HAP-1 (cell line): Measurements from ENCODE around the gene CYP11A1.

Experiments used
- DNase-seq, 2 experiments: peaks; one replicate each; pipeline ENCODE4 v3.0.0-alpha.2; 2016 to 2020; ENCODE audit warnings: low spot score in 2 of 2
- H3K27me3 ChIP-seq: fragments of 250-450 bp; sonication (Bioruptor Pico); 2 replicates; pipeline ENCODE4 v1.5.1; 2020; ENCODE audit warnings: low read depth, mild to moderate bottlenecking, moderate library complexity
- H3K36me3 ChIP-seq: fragments of 250-450 bp; sonication (Bioruptor Pico); replicated peaks from 2 replicates; pipeline ENCODE4 v1.5.1; 2020; ENCODE audit warnings: mild to moderate bottlenecking
- H3K4me1 ChIP-seq: fragments of 250-450 bp; sonication (Bioruptor Pico); 2 replicates; pipeline ENCODE4 v1.5.1; 2020; ENCODE audit warnings: mild to moderate bottlenecking
- H3K4me3 ChIP-seq: fragments of 250-450 bp; sonication (Bioruptor Pico); 2 replicates; pipeline ENCODE4 v1.5.1; 2020; ENCODE audit warnings: mild to moderate bottlenecking, moderate library complexity
- H3K9me3 ChIP-seq: fragments of 250-450 bp; sonication (Bioruptor Pico); 2 replicates; pipeline ENCODE4 v1.5.1; 2020; ENCODE audit warnings: mild to moderate bottlenecking, moderate library complexity
- in situ Hi-C: fragments of 300-500 bp; cut with MboI; formaldehyde crosslinking; loops from 3 replicates; pipeline ENCODE4 v1.14.3; 2020; ENCODE audit warnings: low sequenced_read_pairs, inconsistent platforms, mixed read lengths

CYP11A1 gene

GRCh38 chr15:74367296-74367854 is at the start of gene CYP11A1:
Gene CYP11A1 (minus strand): TSS chr15:74367646. CDS start chr15:74367585, 61 bp downstream.
- DNase-seq: no peak
- H3K4me3 ChIP-seq: no peak within 1 kb of the TSS
- no peaks in the 10 kb centered on the region; the same call in 1 of the 2 replicates for H3K36me3 ChIP-seq
- in situ Hi-C loops: no loop called here
- H3K27me3 ChIP-seq: peaks cover 30% of the 10 kb centered on the region
- no peaks in the 10 kb centered on the region for H3K9me3 ChIP-seq
- H3K4me1 ChIP-seq: no peaks in the 10 kb centered on the region

- no peak overlapping the region for H3K4me3 ChIP-seq
- in situ Hi-C loops: no loop called here
- no peaks in the 10 kb centered on the region for H3K4me1 ChIP-seq
- H3K27me3 ChIP-seq: no peaks in the 10 kb centered on the region
- H3K9me3 ChIP-seq: no peaks in the 10 kb centered on the region
- no peak for DNase-seq
- H3K36me3 ChIP-seq: no peaks in the 10 kb centered on the region
Observed at GRCh38 chr15:74417225-74417624, 49.8 kb upstream of the CYP11A1 start.

GRCh38 chr15:74415966-74416916 is 48.8 kb upstream of the CYP11A1 start:
- H3K9me3 ChIP-seq: no peaks in the 10 kb centered on the region
- in situ Hi-C loops: no loop called here
- no peaks in the 10 kb centered on the region for H3K36me3 ChIP-seq
- H3K4me1 ChIP-seq: no peaks in the 10 kb centered on the region
- H3K4me3 ChIP-seq: no peak overlapping the region
- H3K27me3 ChIP-seq: no peaks in the 10 kb centered on the region
- DNase-seq: no peak

- H3K36me3 ChIP-seq: no peaks in the 10 kb centered on the region; the same call in 1 of the 2 replicates
- H3K27me3 ChIP-seq: no peaks in the 10 kb centered on the region
- H3K4me1 ChIP-seq: no peaks in the 10 kb centered on the region
- in situ Hi-C loops: no loop called here
- no peak overlapping the region for H3K4me3 ChIP-seq
- no peaks in the 10 kb centered on the region for H3K9me3 ChIP-seq
- DNase-seq: no peak
Observed at GRCh38 chr15:74414603-74415338, 47.3 kb upstream of the CYP11A1 start.

- no peaks in the 10 kb centered on the region for H3K4me1 ChIP-seq
- no peaks in the 10 kb centered on the region; the same call in 1 of the 2 replicates for H3K36me3 ChIP-seq
- H3K9me3 ChIP-seq: no peaks in the 10 kb centered on the region
- in situ Hi-C loops: no loop called here
- H3K27me3 ChIP-seq: no peaks in the 10 kb centered on the region
- no peak overlapping the region for H3K4me3 ChIP-seq
- no peak for DNase-seq
Observed at GRCh38 chr15:74414081-74414580, 46.7 kb upstream of the CYP11A1 start.

GRCh38 chr15:74413350-74414080 is 46.1 kb upstream of the CYP11A1 start:
- Histone ChIP-seq H3K4me1 (no peaks in the 10 kb centered on the region), H3K36me3 (no peaks in the 10 kb centered on the region; the same call in 1 of the 2 replicates), H3K9me3 (no peaks in the 10 kb centered on the region), H3K4me3 (no peak overlapping the region), H3K27me3 (no peaks in the 10 kb centered on the region)
- in situ Hi-C loops: no loop called here
- DNase-seq: no peak

GRCh38 chr15:74412159-74412558 is 44.7 kb upstream of the CYP11A1 start:
- no peaks in the 10 kb centered on the region; the same call in 1 of the 2 replicates for H3K27me3 ChIP-seq
- no peak overlapping the region for H3K4me3 ChIP-seq
- no peaks in the 10 kb centered on the region for H3K9me3 ChIP-seq
- no peaks in the 10 kb centered on the region; the same call in 1 of the 2 replicates for H3K36me3 ChIP-seq
- H3K4me1 ChIP-seq: no peaks in the 10 kb centered on the region
- in situ Hi-C loops: no loop called here
- no peak for DNase-seq

- peaks cover 5% of the 10 kb centered on the region; the same call in 1 of the 2 replicates for H3K27me3 ChIP-seq
- DNase-seq: no peak
- no peaks in the 10 kb centered on the region; the same call in 1 of the 2 replicates for H3K36me3 ChIP-seq
- H3K9me3 ChIP-seq: no peaks in the 10 kb centered on the region
- no peaks in the 10 kb centered on the region for H3K4me1 ChIP-seq
- no peak overlapping the region for H3K4me3 ChIP-seq
- in situ Hi-C loops: no loop called here
Observed at GRCh38 chr15:74411686-74412085, 44.2 kb upstream of the CYP11A1 start.

GRCh38 chr15:74410502-74410901 is 43.1 kb upstream of the CYP11A1 start:
- Histone ChIP-seq H3K4me1 (no peaks in the 10 kb centered on the region), H3K27me3 (peaks cover 15% of the 10 kb centered on the region; the same call in 1 of the 2 replicates), H3K9me3 (no peaks in the 10 kb centered on the region), H3K36me3 (no peaks in the 10 kb centered on the region; the same call in 1 of the 2 replicates), H3K4me3 (no peak overlapping the region)
- no peak for DNase-seq
- in situ Hi-C loops: no loop called here

- no peak overlapping the region for H3K4me3 ChIP-seq
- H3K27me3 ChIP-seq: peaks cover 24% of the 10 kb centered on the region; the same call in 1 of the 2 replicates
- H3K36me3 ChIP-seq: no peaks in the 10 kb centered on the region; the same call in 1 of the 2 replicates
- no peaks in the 10 kb centered on the region for H3K9me3 ChIP-seq
- DNase-seq: no peak
- H3K4me1 ChIP-seq: no peaks in the 10 kb centered on the region
- in situ Hi-C loops: no loop called here
Observed at GRCh38 chr15:74409225-74409624, 41.8 kb upstream of the CYP11A1 start.

- Histone ChIP-seq H3K27me3 (peaks cover 26% of the 10 kb centered on the region), H3K4me3 (no peak overlapping the region), H3K36me3 (no peaks in the 10 kb centered on the region; the same call in 1 of the 2 replicates), H3K9me3 (no peaks in the 10 kb centered on the region), H3K4me1 (no peaks in the 10 kb centered on the region)
- no peak for DNase-seq
- in situ Hi-C loops: no loop called here
Observed at GRCh38 chr15:74408815-74409214, 41.4 kb upstream of the CYP11A1 start.

- Histone ChIP-seq H3K4me3 (no peak overlapping the region), H3K36me3 (no peaks in the 10 kb centered on the region; the same call in 1 of the 2 replicates), H3K9me3 (no peaks in the 10 kb centered on the region), H3K27me3 (peaks cover 30% of the 10 kb centered on the region), H3K4me1 (no peaks in the 10 kb centered on the region)
- no peak for DNase-seq
- in situ Hi-C loops: no loop called here
Observed at GRCh38 chr15:74408385-74408784, 40.9 kb upstream of the CYP11A1 start.
